HK-2 (cell line): Measurements from ENCODE around the gene TSHZ2.

Experiments
- DNase-seq: peaks from one replicate; pipeline ENCODE4 v3.0.0-alpha.2; 2018; ENCODE audit not compliant: unreplicated experiment

TSHZ2 gene

GRCh38 chr20:53383916-53384315 is 411.8 kb downstream of the TSHZ2 start:
- DNase-seq: no peak

- no peak for DNase-seq
These were observed 412.2 kb downstream of the TSHZ2 start for GRCh38 chr20:53384392-53384791.

- no peak for DNase-seq
These were observed 414.0 kb downstream of the TSHZ2 start for GRCh38 chr20:53385941-53386767.

DNA sequence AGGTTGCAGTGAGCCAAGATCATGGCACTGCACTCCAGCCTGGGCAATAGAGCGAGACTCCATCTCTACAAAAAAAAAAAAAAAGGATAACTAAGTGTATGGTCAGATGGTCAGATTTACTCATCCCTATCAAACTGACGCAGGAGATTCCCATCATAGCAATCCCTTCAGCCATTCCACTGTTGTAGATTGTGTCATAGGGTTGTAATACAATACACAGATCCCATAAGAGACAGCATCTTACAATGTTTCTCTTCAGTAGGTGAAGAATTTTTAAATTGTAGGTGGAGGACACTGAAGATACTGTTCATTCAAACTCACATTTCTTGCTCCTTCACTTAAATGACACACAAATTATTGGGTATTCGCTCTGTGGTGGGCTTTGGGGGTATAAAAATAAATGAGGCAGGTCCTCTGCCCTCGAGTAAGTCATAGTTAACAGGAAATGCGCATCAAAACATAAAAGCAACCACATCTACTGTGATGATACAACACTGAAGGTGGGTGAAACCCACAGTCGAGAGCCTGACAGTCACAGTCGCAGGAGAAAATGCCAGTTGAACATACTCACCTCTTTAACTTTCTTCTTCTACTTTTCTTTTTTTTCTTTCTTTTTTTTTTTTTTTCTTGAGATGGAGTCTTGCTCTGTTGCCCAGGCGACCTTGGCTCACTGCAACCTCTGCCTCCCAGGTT is 416.0 kb downstream of the TSHZ2 start:
- DNase-seq: no peak

DNA sequence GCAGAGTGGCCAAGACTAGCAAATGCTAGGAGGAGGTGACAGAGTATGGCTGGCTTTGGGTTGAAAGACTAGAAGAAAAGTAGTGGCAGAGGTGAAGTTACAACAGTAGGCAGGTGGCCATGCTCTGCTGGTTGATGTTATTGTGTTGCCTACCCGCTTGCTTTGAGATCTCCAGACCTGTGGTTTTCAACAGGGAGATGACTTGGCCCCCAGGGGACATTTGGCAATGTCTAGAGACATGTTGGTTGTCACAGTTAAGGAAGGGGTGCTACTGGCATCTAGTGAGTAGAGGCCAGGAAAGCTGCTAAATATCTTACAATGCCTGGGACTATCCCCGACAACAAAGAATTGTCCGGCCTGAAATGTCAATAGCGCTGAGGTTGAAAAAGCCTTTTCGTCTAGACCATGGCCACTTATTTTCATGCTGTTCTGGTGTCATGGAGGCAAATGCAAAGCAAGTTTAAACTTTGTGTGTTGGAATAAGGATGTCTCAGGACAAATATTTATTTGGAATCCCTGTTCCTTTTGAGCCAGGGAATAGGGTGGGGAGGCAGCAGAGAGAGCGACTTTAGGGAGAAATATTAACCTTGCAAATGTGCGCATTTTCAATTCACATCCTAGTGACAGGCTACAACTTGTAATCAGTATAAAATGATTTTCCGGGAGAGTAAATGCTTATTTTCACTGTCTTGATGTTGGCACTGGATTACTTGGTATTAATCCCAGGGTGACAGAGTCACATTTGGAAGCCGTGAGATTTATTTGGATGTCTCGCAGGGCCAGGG is 417.6 kb downstream of the TSHZ2 start:
- DNase-seq: no peak

GRCh38 chr20:53390770-53391169 is 418.6 kb downstream of the TSHZ2 start:
- no peak for DNase-seq

DNA sequence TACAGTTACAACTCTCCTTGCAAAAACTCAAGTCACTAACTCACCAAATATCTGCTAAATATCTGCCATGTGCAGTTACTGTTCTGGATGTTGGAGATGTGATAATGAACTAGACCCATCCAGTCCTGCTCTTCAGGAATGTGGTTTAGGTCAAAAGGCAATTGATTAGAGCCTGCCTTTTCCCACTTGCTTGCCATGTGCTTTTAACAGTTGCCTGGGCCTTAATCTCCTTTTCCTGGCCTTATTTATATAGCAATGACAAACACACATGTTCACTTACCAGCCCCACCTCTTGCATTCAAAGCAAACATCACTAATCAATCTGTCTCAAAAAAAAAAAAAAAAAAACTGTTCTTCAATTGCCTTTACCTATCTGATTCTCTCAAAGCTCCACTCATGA is 422.3 kb downstream of the TSHZ2 start:
- no peak for DNase-seq

DNA sequence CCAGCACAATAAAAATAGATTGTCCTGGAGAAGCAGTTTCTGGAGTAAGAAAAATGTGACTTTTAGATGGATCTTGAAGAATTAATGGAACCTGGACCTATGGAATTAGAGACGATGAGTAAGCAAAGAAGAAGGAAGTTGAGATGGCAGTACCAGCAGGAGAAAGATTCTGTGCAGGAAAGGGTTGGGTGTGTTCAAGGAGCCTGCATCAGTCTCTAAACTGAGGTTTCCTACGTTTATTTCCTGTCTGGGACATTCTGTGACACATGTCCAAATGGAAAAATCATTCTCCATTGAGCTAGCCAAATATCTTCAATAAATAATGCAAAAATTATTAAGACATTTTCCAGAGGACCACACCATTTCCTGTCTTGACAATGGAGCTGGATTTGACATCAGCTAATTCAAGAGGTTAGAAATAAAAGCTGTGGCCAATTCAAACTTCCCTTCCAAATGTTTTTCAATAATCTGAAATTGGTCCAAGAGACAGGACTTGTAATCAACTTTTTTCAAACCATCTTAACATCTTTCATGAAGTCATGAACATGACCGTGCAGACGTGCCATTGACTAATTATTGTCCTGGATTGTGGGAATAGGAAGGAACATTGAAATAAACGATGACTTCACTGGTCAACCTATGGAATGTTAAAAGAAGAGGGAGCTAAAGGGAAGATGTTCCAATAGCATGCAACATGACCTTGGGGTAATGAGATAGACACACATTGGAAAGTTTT is 423.2 kb downstream of the TSHZ2 start:
- DNase-seq: no peak

DNA sequence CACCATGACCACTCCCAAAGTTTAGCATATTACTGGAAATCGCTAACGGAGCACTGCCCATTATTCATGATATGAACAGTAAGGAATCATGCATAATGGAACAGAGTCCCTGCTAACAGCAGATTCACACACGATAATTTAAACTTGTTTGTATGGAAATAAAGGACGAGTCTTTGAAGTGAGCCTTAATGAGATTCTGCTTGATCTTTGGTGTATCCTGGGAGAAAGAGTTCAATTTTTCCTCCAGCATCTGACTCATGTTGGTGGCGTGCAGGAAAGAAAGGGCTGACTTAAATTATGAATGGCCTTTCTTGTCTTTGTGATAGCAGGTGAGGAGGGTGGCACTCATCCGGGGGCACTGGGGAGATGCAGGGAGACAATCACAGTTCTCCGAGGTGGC is 426.9 kb downstream of the TSHZ2 start:
- DNase-seq: no peak

GRCh38 chr20:53399592-53400335 is 427.6 kb downstream of the TSHZ2 start:
- DNase-seq: no peak

GRCh38 chr20:53402233-53403005 is 430.3 kb downstream of the TSHZ2 start:
- DNase-seq: no peak

GRCh38 chr20:53403029-53403428 is 430.9 kb downstream of the TSHZ2 start:
- DNase-seq: no peak

GRCh38 chr20:53405139-53405538 is 433.0 kb downstream of the TSHZ2 start:
- DNase-seq: no peak

- no peak for DNase-seq
These were observed 434.4 kb downstream of the TSHZ2 start for GRCh38 chr20:53406580-53406979.

GRCh38 chr20:53408691-53409446 is 436.7 kb downstream of the TSHZ2 start:
- no peak for DNase-seq

GRCh38 chr20:53409447-53409717 is 437.2 kb downstream of the TSHZ2 start:
- no peak for DNase-seq

- DNase-seq: no peak
These were observed 439.0 kb downstream of the TSHZ2 start for GRCh38 chr20:53411129-53411528.

DNA sequence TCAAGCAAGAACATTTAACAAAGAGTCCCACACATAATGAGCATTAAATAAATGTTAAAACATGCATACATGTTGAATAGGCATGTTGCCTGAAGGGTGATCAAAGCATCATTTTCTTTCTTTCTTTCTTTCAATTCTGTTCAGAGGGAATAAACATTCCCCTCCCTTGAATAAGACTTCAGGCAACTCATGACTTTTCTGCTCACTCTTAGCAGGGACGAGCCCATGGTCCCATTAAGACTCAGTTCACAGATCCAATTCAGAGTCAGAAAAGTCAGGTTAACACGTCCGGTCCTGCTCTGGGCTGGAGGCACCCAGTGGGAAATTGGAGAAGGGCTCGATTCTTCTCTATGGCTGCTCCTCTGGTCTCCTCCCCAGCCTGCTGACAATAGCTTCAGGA is 439.7 kb downstream of the TSHZ2 start:
- no peak for DNase-seq

DNA sequence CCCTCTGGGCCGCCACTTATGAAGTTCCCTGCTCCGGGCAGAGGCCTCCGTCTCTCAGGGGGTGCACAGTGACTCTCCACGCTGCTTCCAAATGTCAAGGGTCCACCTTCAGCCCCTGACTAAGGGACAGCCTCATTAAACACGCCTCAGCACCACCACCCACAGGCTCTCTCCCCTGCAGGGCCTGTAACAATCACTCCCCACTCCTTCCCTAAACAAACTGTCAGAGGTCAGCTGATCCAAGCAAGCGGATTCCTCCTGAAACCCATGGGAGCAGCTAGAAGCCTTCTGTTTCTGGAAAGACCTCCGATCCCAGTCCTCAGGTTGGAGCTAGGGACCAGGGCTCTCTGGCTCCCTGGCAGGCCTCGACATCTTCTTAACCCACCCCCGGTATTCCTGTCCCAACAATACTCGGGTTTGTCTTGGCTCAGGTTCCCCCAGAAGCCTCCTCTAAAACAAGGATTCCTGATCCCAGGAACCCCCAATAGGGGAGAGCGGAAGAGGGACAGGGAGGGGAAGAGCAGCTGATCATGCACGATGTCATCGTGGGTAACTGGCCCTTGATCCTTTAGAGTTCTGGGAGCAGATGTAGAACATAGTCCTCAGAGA is 440.5 kb downstream of the TSHZ2 start:
- no peak for DNase-seq
